ENCODE data around the gene KCNQ1.

The KCNQ1 gene

GRCh38 chr11:2805388-2806056 lies 360.7 kb downstream of the KCNQ1 start:
- DNase-seq: no peak

GRCh38 chr11:2806351-2807024 lies 361.7 kb downstream of the KCNQ1 start:
- no peak for DNase-seq

GRCh38 chr11:2807025-2807681 lies 362.3 kb downstream of the KCNQ1 start:
- peak; percentile 13 for DNase-seq

- no peak for DNase-seq
Observed at GRCh38 chr11:2807801-2808241, 363.0 kb downstream of the KCNQ1 start.

DNA sequence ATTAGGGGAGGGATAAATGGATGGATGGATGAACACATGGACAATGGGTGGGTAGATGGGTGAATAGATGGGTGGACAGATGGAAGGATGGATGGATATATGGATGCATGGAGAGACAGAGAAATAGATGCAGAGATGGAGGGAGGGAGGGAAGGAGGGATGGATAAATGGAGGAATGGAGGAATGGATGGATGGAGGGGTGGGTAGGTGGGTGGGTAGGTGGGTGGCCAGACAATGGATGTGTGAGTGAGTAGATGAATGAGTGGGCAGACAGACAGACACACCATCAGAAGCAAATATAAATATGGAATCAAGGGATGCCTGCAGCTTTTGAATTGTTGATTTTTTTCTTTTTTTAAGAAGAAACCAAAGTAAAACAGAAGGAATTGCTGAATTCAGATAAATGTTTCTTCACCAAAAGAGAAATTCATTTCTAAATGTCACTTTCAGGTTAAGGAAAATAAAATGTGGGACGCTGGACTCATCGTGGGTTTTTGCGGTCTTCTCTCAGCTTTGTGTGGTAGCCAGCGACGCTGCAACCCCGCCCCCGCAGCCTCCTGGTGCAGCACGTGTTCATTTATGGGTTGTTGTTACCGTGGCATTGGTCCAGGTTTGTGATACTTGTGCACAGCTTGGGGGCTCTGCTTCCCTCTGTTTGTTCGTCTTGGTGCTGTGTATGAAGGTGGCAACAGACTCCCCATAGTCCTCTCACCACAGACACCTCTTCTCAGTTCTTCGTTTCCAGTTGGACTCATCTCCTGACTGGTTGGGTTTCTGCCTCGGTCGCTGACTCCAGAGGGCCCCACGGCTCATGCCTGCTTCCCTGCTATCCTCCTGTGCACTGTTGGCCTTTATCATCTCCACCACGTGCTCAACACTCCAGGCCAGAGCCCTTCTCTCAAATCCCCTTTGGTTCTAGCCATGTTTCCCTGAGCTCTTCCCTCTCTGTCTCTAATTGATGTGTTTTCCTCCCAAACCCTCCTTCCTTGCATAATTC lies 364.3 kb downstream of the KCNQ1 start:
- DNase-seq: no peak

DNA sequence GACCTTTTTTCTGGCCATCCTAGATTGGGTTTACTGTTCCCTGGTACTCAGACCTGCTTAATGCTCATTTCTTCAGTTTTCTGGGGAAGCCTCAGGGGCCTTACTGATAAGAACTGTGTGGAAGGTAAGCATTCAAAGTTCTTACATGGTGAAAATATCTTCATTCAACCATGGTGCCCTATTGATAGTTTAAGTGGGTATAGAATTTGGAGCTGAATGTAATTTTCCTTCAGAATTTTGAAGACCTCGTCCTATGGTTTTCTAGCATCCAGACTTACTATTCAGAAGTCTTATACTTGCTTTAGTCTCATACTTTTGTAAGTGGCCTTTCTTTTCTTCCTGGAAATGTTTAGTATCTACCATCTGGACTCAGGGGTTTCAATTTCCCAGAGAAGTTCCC lies 365.0 kb downstream of the KCNQ1 start:
- DNase-seq: no peak

DNA sequence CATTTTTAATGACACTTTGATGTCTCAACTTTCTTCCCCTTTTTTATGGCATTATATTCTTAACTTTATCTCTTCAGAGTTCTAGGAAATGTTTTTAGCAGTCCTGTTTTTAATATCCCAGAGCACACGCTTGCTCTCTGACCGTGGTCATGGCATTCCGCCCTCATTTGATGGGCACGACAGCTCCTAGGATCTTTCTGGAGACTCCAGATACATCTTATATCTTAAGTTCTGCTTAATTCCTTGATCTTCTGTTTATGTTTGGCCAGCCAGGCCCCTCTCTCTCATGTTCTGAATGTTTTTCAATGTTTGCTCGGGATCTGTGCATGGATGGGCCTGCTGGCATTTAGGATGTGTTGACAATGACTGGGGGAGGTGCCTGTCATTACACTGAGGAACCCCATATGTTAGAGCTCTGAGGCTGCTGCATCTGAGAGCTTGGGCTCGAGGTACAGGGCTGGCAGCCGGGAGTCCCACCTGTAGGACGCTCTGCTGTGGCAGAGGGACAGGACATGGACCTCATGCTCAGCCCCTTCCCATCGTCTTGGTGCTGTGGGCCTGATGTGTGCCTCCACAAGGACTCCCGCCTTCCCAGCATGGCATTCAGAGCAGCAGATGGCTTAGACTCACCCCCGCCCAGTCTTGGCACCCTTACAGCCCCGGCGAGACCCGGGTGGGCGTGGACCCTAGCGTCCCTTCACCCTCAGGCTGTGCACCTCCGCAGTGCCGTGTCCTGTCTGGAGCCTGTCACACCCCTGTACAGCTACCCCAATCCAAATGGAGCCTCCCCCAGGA lies 365.8 kb downstream of the KCNQ1 start:
- no peak for DNase-seq

DNA sequence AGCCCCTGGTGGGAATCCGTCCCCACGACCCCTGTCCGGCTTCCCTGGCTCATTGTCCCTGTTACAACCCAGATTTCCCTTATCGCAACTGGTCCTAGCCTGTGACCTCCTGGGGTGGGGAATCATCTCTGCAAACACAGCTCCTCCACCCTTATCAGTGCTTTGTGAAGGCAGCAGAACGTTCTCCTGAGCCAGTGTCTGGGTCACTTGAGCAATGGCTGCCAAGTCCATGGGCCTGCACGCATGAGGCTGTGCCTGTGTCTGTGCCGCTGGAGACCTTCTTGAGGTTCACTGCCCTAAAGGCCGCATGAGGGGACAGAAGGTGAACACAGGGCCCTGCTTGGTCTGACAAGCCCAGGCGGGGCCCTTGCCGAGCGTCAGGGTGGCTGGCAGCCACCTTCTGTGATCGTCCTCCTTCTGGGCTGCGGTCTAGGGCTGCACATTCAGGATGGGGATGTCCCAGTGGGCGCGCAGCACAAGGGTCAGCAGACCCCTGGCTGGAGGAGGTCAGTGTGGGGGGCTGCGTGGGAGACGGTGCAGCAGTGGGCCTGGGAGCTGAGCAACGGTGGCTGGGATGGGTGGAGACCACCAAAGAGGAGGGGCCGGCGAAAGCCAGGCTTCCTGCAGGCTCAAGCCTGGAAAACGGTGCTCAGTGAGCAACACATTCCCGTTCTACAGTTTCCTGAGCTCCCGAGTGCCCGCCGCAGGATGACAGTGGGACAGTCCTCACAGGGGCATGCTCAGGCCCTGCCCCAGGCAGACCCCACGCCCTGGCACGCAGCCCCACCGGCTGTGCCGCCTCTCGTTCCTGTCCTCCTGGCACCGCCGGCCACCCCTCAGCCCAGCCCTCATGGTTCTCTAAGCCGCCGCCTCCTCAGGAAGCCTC lies 366.6 kb downstream of the KCNQ1 start:
- DNase-seq: no peak

DNA sequence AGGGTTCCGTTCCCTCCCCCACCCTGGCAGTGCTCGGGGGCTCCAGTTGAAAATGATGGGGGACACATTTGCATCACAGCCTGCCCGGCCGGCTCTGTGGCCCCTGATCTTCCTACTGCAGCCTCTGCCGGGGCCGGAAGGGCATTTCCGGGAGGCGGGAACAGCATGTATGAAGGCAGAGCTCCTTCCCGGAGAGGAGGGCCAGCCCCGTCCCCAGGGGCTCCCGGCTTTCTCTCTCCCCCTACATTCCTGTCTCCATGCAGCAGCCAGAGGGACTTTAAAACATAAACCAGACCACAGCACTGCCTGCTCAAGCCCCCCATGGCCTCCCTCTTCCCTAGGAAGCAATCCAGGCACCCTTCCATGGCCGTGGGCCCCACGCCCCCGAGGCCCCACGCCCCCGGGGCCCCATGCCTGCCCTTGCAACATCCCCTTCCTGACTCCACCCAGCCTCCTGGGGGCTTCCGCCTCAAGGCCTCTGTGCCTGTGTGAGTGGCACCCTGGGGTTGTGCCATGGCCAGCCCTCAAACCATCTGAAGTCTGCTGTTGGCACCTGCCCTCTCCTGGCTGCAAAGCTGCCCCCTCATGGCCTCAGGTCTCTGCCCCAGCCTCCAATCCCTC lies 367.7 kb downstream of the KCNQ1 start:
- no peak for DNase-seq

DNA sequence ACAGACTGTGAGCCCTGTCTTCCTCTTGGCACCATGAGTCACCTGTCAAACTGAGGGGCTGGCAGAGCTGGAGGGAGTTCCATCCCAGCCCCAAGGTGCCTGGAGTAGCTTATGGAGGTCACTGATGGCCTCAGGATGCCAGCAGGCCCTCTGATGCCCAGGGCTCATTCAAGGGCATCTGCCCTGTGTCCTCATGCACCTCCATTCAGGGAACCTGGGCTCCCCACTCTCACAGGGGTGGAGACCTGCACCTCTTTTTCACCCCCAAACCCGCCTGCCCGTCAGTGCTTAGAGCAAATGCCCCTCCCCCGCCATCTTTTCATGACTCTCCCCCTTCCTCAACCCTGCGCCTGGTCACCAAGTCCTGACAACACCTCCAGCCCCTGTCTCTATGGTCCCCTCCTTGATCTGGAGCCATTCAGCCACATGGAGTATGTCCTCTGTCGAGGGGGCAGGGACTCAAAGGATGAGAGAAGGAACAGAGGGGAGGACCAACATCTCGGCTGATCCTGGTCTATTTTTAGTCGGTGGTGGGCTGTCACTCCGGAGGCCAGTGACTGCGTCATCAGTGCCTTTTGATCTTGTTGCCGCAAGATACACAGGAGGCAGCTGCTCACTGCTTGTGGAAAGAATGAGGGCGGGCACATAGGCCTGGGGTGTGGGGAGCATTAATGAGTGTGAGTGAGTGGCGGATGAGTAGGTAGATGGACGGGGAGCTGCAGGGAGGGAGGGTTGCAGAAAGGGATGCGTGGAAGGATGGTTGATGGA lies 368.5 kb downstream of the KCNQ1 start:
- no peak for DNase-seq

DNA sequence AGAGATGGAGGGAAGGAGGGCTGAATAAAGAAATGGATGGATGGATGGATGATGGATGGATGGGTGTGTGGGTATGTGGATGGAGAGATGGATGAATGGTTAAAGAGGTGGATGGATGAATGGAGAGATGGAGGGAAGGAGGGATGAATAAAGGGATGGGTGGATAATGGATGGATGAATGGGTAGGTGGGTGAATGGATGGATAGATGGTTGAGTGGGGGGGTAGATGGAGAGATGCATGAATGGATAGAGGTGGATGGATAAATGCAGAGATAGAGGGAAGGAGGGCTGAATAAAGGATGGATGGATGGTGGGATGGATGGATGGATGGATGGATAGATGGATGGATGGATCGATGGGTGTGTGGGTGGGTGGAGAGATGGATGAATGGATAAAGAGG lies 369.2 kb downstream of the KCNQ1 start:
- no peak for DNase-seq

- DNase-seq: peak; percentile 43
Observed at GRCh38 chr11:2814751-2815150, 369.9 kb downstream of the KCNQ1 start.

DNA sequence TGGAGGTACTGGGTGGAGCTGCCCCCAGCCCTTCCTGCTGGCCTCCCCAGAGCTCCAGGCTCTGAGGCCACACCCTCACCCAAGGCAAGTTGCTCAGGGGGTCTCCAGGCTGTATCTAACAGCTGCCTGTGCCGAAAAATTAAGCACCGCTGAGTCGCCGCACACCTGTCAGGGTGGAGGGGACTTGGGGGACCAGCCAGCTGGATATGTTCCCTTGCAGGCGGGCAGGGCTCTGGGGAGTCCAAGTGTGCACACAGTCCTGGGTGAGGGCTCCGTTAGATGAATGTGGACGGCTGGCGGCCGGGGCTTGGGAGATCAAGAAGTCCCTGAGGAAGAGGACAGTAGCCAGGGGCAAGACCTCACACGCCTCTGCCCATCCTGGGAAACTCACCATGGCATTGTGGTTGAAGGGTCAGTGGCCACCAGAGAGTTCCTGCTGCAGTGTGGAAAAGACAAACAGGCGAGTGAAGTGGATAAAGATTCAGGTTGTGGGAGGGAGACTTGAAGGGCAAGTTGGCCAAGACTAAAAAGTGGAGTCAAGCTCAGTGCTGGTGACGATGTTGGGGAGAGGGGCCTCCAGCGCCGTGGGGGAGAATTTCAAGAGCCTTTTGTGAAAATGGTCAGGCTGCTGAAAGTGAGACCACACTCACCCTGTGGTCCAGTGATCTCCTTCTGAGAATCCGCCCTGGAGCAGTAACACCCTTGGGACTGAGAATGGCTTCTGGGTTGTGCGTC lies 371.1 kb downstream of the KCNQ1 start:
- no peak for DNase-seq

- DNase-seq: no peak
Observed at GRCh38 chr11:2816523-2816922, 371.7 kb downstream of the KCNQ1 start.

GRCh38 chr11:2816941-2817421 lies 372.2 kb downstream of the KCNQ1 start:
- no peak for DNase-seq

DNA sequence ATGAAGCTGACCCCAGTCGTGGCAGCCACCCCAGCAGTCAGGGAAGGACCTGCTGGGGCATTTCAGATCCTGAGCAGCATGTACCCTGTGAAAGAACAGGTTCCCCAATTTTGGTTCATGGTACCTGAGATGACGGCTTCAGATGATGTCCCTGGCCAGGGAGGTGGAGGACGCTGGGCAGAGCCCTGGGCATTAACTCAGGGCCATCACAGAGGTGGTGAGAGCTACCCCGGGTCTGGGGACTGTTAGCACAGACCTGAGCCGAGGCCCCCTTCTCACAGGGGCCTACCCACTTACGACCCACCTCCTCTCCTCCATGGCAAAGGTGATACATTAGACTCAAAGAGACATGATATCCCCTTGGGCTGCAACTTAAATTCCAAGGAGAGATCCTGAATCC lies 372.6 kb downstream of the KCNQ1 start:
- DNase-seq: no peak

DNA sequence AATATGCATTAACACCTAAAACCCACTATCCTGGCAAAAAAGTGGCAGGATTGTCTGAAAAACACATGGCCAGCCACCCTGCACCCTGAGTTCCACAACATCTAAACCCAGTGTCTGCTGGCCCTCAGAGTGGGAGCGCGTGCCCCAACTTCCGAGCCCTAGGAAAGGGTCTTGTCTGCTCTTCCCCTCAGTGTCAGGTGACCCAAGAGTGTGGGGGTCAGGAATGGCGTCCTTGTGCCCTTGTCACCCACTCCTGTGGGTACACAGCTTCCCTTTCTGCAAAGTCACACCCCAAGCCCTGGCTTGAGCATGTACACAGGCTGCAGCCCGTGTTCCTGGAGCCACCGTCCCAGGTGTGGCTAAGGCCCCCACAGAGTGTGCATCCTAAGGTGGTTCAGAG lies 373.2 kb downstream of the KCNQ1 start:
- no peak for DNase-seq

GRCh38 chr11:2818503-2818902 lies 373.7 kb downstream of the KCNQ1 start:
- no peak for DNase-seq

- no peak for DNase-seq
Observed at GRCh38 chr11:2819316-2819715, 374.5 kb downstream of the KCNQ1 start.

All from DMS153 (cell line).